OCI-LY1 (cell line): Measurements from ENCODE around the gene HAPLN1.

Source experiments
- H2AFZ ChIP-seq: fragments of 200-600 bp; sonication (generic), shearing (Covaris generic); 2 replicates; pipeline ENCODE4 v1.6.0; 2014; ENCODE audit warnings: antibody characterized with exemption, mild to moderate bottlenecking, low read length
- H3F3A ChIP-seq: fragments of 200-600 bp; sonication (generic), shearing (Covaris generic); 2 replicates; pipeline ENCODE4 v1.6.0; 2014; ENCODE audit warnings: mild to moderate bottlenecking, antibody characterized with exemption, low read length, moderate library complexity; ENCODE audit not compliant: insufficient read depth
- H3K27ac ChIP-seq: fragments of 200-600 bp; sonication (generic); 2 replicates; pipeline ENCODE4 v1.5.1; 2014; ENCODE audit warnings: low read length, mixed run types, mild to moderate bottlenecking, low read depth; ENCODE audit not compliant: poor library complexity, severe bottlenecking
- H3K27me3 ChIP-seq: fragments of 200-600 bp; sonication (generic); 2 replicates; pipeline ENCODE4 v1.6.0; 2014; ENCODE audit warnings: antibody characterized with exemption, mild to moderate bottlenecking, low read length, moderate library complexity; ENCODE audit not compliant: insufficient read depth
- H3K36me3 ChIP-seq: fragments of 200-600 bp; sonication (generic); 2 replicates; pipeline ENCODE4 v1.6.1; 2014; ENCODE audit warnings: mild to moderate bottlenecking, antibody characterized with exemption, low read length, moderate library complexity, mixed read lengths; ENCODE audit not compliant: insufficient read depth
- H3K4me1 ChIP-seq: fragments of 200-600 bp; sonication (generic); 2 replicates; pipeline ENCODE4 v1.5.1; 2014; ENCODE audit warnings: mild to moderate bottlenecking, low read length, moderate library complexity; ENCODE audit not compliant: insufficient read depth, severe bottlenecking
- H3K4me2 ChIP-seq: fragments of 200-600 bp; sonication (generic), shearing (Covaris generic); 2 replicates; pipeline ENCODE4 v1.6.1; 2014; ENCODE audit warnings: low read length
- H3K4me3 ChIP-seq: fragments of 200-600 bp; sonication (generic); 2 replicates; pipeline ENCODE4 v1.5.1; 2014; ENCODE audit warnings: low read length, low read depth, mild to moderate bottlenecking, mixed read lengths; ENCODE audit not compliant: poor library complexity, severe bottlenecking
- H3K79me2 ChIP-seq: fragments of 200-600 bp; shearing (Covaris generic); 2 replicates; pipeline ENCODE4 v1.6.1; 2016; ENCODE audit warnings: mixed run types, low read length, mixed read lengths; ENCODE audit not compliant: insufficient read depth
- H3K9ac ChIP-seq: fragments of 200-600 bp; sonication (generic), shearing (Covaris generic); 2 replicates; pipeline ENCODE4 v1.6.1; 2014; ENCODE audit warnings: mild to moderate bottlenecking, low read length, mixed read lengths
- H3K9me2 ChIP-seq: fragments of 200-600 bp; sonication (generic), shearing (Covaris generic); 2 replicates; pipeline ENCODE4 v1.6.1; 2014; ENCODE audit warnings: low read depth, mild to moderate bottlenecking, low read length, mixed read lengths
- H3K9me3 ChIP-seq: fragments of 200-600 bp; shearing (Covaris generic); 2 replicates; pipeline ENCODE4 v1.6.1; 2014; ENCODE audit warnings: low read length, mixed read lengths
- H4K20me1 ChIP-seq: fragments of 200-600 bp; sonication (generic), shearing (Covaris generic); 2 replicates; pipeline ENCODE4 v1.6.0; 2016; ENCODE audit warnings: mild to moderate bottlenecking, low read length; ENCODE audit not compliant: insufficient read depth
- EZH2 ChIP-seq: fragments of 200-600 bp; sonication (generic), shearing (Covaris generic); IDR thresholded peaks from 2 replicates; pipeline ENCODE4 v1.8.0; 2017; ENCODE audit warnings: borderline replicate concordance, mixed run types, mild to moderate bottlenecking, antibody characterized with exemption, low read length, moderate library complexity, mixed read lengths
- TF ChIP-seq, protein P1 (sequence below): fragments of 200-600 bp; sonication (generic), shearing (Covaris generic); IDR thresholded peaks from 2 replicates; pipeline ENCODE4 v1.5.1; 2017; ENCODE audit warnings: mild to moderate bottlenecking, antibody characterized with exemption, low read length, moderate library complexity, mixed read lengths

HAPLN1 gene

DNA sequence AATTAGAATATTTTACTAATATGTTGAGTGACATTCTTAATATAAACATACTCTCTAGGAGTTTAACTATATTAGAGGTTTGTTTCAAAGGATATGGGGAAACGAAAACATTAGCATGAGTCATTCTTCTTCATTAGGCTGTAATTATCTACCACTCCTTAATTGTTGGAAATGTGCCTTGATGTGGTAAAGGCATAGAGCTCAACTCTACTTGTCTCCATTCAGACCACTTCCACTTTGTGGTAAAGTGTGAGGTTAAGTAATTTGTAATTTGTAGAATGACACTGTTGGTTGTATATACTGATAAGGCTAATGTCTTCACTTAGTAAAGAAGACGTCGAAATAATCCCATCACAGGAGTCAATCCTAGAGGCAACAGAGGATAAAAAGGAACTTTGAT, 58.1 kb downstream of the HAPLN1 start:
- Histone ChIP-seq H3K4me2 (no peak overlapping the region), H3K9ac (no peak overlapping the region), H3K27ac (no peak overlapping the region), H3K79me2 (no peaks in the 10 kb centered on the region), H3K4me1 (no peaks in the 10 kb centered on the region), H3K36me3 (no peaks in the 10 kb centered on the region), H3K9me3 (no peaks in the 10 kb centered on the region), H3K9me2 (no peaks in the 10 kb centered on the region), H4K20me1 (no peaks in the 10 kb centered on the region), H3K27me3 (no peaks in the 10 kb centered on the region), H2AFZ (no peak overlapping the region), H3F3A (no peaks in the 10 kb centered on the region), H3K4me3 (no peak overlapping the region)
- TF ChIP-seq EZH2, result no peak
- TF ChIP-seq, protein P1, sequence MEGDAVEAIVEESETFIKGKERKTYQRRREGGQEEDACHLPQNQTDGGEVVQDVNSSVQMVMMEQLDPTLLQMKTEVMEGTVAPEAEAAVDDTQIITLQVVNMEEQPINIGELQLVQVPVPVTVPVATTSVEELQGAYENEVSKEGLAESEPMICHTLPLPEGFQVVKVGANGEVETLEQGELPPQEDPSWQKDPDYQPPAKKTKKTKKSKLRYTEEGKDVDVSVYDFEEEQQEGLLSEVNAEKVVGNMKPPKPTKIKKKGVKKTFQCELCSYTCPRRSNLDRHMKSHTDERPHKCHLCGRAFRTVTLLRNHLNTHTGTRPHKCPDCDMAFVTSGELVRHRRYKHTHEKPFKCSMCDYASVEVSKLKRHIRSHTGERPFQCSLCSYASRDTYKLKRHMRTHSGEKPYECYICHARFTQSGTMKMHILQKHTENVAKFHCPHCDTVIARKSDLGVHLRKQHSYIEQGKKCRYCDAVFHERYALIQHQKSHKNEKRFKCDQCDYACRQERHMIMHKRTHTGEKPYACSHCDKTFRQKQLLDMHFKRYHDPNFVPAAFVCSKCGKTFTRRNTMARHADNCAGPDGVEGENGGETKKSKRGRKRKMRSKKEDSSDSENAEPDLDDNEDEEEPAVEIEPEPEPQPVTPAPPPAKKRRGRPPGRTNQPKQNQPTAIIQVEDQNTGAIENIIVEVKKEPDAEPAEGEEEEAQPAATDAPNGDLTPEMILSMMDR, result no peak

DNA sequence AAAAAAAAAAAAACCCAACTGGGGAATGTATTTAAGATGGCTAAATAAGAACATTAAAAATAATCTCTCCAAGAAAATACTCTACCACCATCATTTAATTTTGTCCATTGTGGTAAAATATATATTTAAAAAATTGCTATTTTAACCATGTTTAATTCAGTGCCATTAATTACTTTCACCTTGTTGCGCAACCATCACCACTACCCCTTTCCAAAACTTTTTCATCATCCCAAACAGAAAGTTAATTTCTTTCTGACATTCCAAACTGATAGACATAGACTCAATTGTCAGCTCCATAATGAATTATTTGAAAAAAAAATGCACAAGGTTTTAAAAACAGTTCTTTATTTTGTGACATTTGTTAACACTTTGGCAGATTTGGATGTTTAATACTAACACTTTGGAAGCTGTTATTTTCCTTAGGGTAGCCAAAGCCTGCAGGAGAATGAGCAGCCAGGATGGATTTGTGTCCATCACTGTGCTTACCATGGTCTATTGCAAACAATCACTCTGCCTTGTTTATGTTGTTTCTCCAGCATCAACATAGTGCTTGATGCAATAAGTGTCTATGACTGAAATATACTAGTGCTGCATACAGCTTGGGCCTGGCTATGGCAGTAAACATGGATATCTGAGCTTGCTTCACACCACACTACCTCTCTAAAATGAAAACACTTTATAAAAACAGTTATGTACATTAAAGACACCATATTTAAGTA, 62.7 kb downstream of the HAPLN1 start:
- no peak overlapping the region for H3K4me3 ChIP-seq
- no peaks in the 10 kb centered on the region for H3F3A ChIP-seq

DNA sequence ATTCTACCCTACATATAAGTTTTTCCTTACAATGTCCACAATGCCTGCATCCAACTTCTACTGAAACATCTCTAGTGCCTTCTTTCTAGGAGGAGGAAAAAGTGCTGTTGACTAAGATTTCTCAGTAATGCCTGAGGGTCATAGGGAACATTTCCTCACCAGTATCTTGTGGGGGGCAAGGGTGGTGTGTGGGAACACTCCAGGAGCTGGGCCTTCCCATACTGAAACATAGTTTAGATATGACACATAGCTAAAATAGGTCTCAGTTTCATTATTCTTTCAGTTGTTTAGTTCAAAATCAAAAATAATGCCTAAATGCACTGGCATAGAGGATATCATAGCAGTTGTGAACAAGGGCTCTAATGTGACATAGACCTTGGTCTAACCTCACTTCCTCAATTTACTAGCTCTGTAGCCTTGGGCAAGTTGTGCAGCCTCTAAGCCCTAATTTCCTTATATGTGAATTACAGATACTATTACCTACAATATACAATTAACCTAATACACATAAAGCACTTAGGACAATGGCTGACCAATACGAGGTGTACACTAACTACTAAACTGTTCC, 66.1 kb downstream of the HAPLN1 start:
- Histone ChIP-seq H3K9me2 (no peaks in the 10 kb centered on the region), H4K20me1 (no peaks in the 10 kb centered on the region), H3K36me3 (no peaks in the 10 kb centered on the region), H3K27me3 (0 out of 2 replicates have a peak, but pooled peaks cover 3% of the 10 kb centered on the region), H3K4me3 (no peak overlapping the region), H2AFZ (no peak overlapping the region), H3K27ac (no peak overlapping the region), H3K9ac (no peak overlapping the region), H3K9me3 (no peaks in the 10 kb centered on the region), H3K4me2 (no peak overlapping the region), H3K4me1 (no peaks in the 10 kb centered on the region), H3F3A (no peaks in the 10 kb centered on the region), H3K79me2 (no peaks in the 10 kb centered on the region)
- TF ChIP-seq, protein P1, result no peak
- no peak for TF ChIP-seq EZH2

More for the DNA sequence above, 62.7 kb downstream of the HAPLN1 start:
- no peaks in the 10 kb centered on the region for H3K9me3 ChIP-seq
- H3K79me2 ChIP-seq, result no peaks in the 10 kb centered on the region
- no peak overlapping the region for H3K27ac ChIP-seq
- H3K4me2 ChIP-seq, result no peak overlapping the region
- no peaks in the 10 kb centered on the region for H3K27me3 ChIP-seq
- H3K36me3 ChIP-seq, result no peaks in the 10 kb centered on the region
- H3K4me1 ChIP-seq, result no peaks in the 10 kb centered on the region
- no peaks in the 10 kb centered on the region for H4K20me1 ChIP-seq
- no peak overlapping the region for H3K9ac ChIP-seq
- no peak overlapping the region for H2AFZ ChIP-seq
- H3K9me2 ChIP-seq, result no peaks in the 10 kb centered on the region
- TF ChIP-seq, protein P1, result no peak
- no peak for TF ChIP-seq EZH2
